Testis (tissue), 3 donors: Measurements from ENCODE around the gene KIFAP3. TPM values are rescaled to one million over a fixed set of nuclear protein-coding genes. Genes with fewer than 3 reads are reported as not detected.
"Not testable (repeated sequence)": the region's sequence is repeated elsewhere in the genome, so short reads cannot be mapped to it uniquely, and the experiment has no call there.

Experiments used
- DNase-seq: peaks from one replicate; pipeline ENCODE4 v3.0.0-alpha.2; 2019
- H3K27ac ChIP-seq, 2 donors: fragments of 200-600 bp; sonication (generic); one replicate each; pipeline ENCODE4 v1.5.1; 2019
- H3K27me3 ChIP-seq: fragments of 200-600 bp; sonication (generic); one replicate; pipeline ENCODE4 v1.5.1; 2019
- H3K36me3 ChIP-seq: fragments of 200-600 bp; sonication (generic); one replicate; pipeline ENCODE4 v1.5.1; 2017; ENCODE audit warnings: low read depth; ENCODE audit errors: missing control alignments
- H3K4me1 ChIP-seq: fragments of 200-600 bp; sonication (generic); one replicate; pipeline ENCODE4 v1.5.1; 2019
- H3K4me3 ChIP-seq, 2 donors: fragments of 200-600 bp; sonication (generic); one replicate each; pipeline ENCODE4 v1.5.1; 2017 to 2019
- H3K9me3 ChIP-seq: fragments of 200-600 bp; sonication (generic); one replicate; pipeline ENCODE4 v1.5.1; 2017
- CTCF ChIP-seq, 3 experiments: fragments of 450-650 bp in 2 of 3; fragments of 200-600 bp in 1 of 3; sonication (generic) in 1 of 3; IDR thresholded peaks; one replicate each; pipeline ENCODE4 v1.5.1; 2016 to 2019; ENCODE audit warnings: antibody characterized with exemption in 3 of 3, mild to moderate bottlenecking in 2 of 3, moderate library complexity in 1 of 3
- POLR2A ChIP-seq: fragments of 450-650 bp; IDR thresholded peaks from one replicate; pipeline ENCODE4 v1.6.1; 2017; ENCODE audit warnings: antibody characterized with exemption, mild to moderate bottlenecking, moderate library complexity
- WGBS, 2 donors: methylation state at CpG; one replicate each; pipeline ENCODE4 v1.1.5; 2018; 5-methylcytosine and 5-hydroxymethylcytosine counted together
- intact Hi-C: fragments of 100-400 bp; cut with DNase I; formaldehyde crosslinking; loops from one replicate; pipeline ENCODE4 v1.15.1; 2023; ENCODE audit warnings: low total_unique reads
- polyA plus RNA-seq: library from polyadenylated mRNA; stranded (reverse); fragments of 350-450 nt; fragmentation: Illumina TruSeq; extraction: RNeasy Lipid Tissue Mini Kit (QIAGEN cat#74804); gene quantifications from one replicate; pipeline ENCODE4 v1.2.3, GENCODE V29; 2014; ENCODE audit warnings: low read depth, low replicate concordance; ENCODE audit not compliant: insufficient read depth
- total RNA-seq, 2 donors: library from RNA; depleted of rRNA; stranded (reverse); fragments of >200 nt; gene quantifications; one replicate each; pipeline ENCODE4 v1.2.3, GENCODE V29; 2016

Gene KIFAP3
- total and polyA plus RNA-seq, 3 donors from 2014 or later: 52.9 to 80.8 (median 60.6) TPM

DNA sequence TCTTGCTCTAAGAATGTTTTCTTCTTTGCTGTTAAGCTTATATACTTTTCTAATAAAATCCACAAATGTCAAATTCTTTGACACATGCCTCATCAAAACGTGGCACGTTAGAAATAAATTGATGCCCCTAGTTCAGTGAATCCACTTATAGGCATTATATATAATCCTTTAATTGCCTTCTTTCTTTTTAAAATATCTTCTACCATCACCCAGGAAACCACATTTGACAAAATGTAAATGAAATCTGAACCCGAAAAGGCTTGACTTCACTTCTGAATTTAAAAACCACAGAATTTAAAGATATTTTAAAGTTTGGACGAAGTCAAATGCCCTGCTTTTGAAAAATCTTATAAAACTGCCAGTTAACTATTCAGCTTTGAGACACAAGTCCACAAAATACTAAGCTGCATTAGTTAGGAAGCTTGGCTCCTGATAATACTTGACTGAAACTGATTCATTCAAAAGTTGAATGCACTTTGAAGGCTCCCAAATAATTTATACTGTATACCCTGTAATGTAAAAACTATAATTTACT lies 22.4 kb upstream of the KIFAP3 start:
- intact Hi-C loops: no loop called here
- Histone ChIP-seq H3K4me3 (no peak overlapping the region), H3K27ac (no peak overlapping the region), H3K36me3 (no peaks in the 10 kb centered on the region), H3K9me3 (no peaks in the 10 kb centered on the region), H3K4me1 (no peaks in the 10 kb centered on the region), H3K27me3 (no peaks in the 10 kb centered on the region)
- DNase-seq: no peak
- 77 to 78% methylated on average over 4 of the region's 4 CpGs for WGBS, 2 donors
- TF ChIP-seq CTCF (IDR thresholded peaks at IDR 0.05): no peak
- TF ChIP-seq POLR2A: no peak

GRCh38 chr1:170095976-170096748 lies 21.7 kb upstream of the KIFAP3 start:
- no peak overlapping the region for H3K27ac ChIP-seq
- no peaks in the 10 kb centered on the region for H3K27me3 ChIP-seq
- no peak for TF ChIP-seq POLR2A
- TF ChIP-seq CTCF (IDR thresholded peaks at IDR 0.05): no peak
- H3K4me1 ChIP-seq: no peaks in the 10 kb centered on the region
- no peaks in the 10 kb centered on the region for H3K36me3 ChIP-seq
- intact Hi-C loops: no loop called here
- H3K4me3 ChIP-seq: no peak overlapping the region
- no peak for DNase-seq
- no peaks in the 10 kb centered on the region for H3K9me3 ChIP-seq

GRCh38 chr1:170094697-170095616 lies 20.5 kb upstream of the KIFAP3 start:
- WGBS, 2 donors: 67 to 89% methylated on average over 20 to 28 of the region's 31 CpGs

DNA sequence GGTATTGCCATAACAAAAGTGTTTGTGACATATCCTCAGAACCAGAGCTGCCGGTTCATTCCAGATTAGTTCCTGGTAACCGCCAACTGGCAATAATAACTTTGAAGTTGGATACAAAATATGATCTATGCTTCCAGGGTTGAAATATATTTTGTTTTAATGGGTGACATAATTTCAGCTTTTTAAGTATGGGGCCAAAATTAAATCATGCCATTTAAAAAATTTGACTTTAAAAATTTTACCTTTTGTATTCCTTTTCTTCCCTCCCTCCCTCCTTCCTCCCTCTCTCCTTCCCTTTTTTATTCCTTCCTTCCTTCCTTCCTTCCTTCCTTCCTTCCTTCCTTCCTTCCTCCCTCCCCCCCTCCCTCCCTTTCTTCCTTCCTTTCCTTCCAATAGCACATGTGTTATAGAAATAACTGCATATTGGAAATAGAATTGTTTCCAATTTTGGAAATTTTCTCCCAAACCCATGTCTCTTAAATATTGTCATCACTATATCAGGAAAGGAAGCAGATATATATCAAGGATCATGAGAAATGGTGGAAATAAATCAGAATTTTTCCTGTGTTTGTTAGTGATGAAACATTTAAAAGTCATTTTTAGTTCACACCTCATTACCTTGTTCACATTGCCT lies 12.0 kb upstream of the KIFAP3 start:
- intact Hi-C loops: no loop called here
- Histone ChIP-seq H3K36me3 (no peaks in the 10 kb centered on the region), H3K27ac (peak overlapping the region in 1 of 2 donors; percentile 59), H3K4me1 (no peaks in the 10 kb centered on the region), H3K4me3 (no peak overlapping the region), H3K27me3 (no peaks in the 10 kb centered on the region), H3K9me3 (no peaks in the 10 kb centered on the region)
- no peak for TF ChIP-seq POLR2A
- TF ChIP-seq CTCF (IDR thresholded peaks at IDR 0.05): no peak
- no peak for DNase-seq
- 83 to 89% methylated on average over 2 of the region's 2 CpGs for WGBS, 2 donors

More at GRCh38 chr1:170094697-170095616, 20.5 kb upstream of the KIFAP3 start:
- H3K27ac ChIP-seq, H3K9me3 ChIP-seq, DNase-seq, H3K4me3 ChIP-seq, H3K36me3 ChIP-seq, H3K27me3 ChIP-seq, intact Hi-C loops, H3K4me1 ChIP-seq: not testable (repeated sequence)

DNA sequence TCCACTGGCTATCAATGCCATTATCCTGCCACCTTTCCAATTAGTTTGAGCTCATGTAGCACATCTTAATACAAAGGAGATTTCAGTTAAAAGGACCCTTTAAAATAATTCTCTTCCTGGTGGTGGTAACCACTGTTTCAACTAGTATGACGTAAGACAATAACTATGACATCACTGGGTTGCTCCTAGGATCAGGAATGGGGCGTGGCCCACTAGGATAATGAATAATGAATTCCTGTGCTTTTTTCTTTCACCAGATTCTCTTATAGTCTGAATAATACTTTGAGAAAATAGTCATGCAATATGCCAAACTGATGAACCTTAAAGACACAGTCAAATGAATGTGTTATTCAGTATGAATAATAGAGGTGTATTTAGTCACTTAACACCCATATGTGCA lies 10.6 kb upstream of the KIFAP3 start:
- intact Hi-C loops: no loop called here
- no peak for TF ChIP-seq POLR2A
- no peak for TF ChIP-seq CTCF (IDR thresholded peaks at IDR 0.05)
- 90% methylated on average over 2 of the region's 2 CpGs for WGBS, 2 donors

More for the DNA sequence above, 10.6 kb upstream of the KIFAP3 start:
- no peaks in the 10 kb centered on the region for H3K27me3 ChIP-seq
- no peaks in the 10 kb centered on the region for H3K4me1 ChIP-seq
- no peak for DNase-seq
- no peak overlapping the region for H3K4me3 ChIP-seq
- H3K27ac ChIP-seq: no peak overlapping the region
- no peaks in the 10 kb centered on the region for H3K36me3 ChIP-seq
- H3K9me3 ChIP-seq: no peaks in the 10 kb centered on the region
